GM18498 (cell line): ENCODE measurements around the gene PPOX.

Experiments
- ATAC-seq: cut with Tn5 transposase; IDR thresholded peaks from one replicate; pipeline ENCODE4 v1.9.1; 2021; ENCODE audit warnings: mild to moderate bottlenecking, moderate library complexity; ENCODE audit not compliant: unreplicated experiment

PPOX gene

GRCh38 chr1:161165742-161166668 lies at the start of gene PPOX:
PPOX (plus strand) TSS chr1:161166426; CDS start chr1:161166848, 422 bp downstream.
- ATAC-seq, result peak; percentile 92

DNA sequence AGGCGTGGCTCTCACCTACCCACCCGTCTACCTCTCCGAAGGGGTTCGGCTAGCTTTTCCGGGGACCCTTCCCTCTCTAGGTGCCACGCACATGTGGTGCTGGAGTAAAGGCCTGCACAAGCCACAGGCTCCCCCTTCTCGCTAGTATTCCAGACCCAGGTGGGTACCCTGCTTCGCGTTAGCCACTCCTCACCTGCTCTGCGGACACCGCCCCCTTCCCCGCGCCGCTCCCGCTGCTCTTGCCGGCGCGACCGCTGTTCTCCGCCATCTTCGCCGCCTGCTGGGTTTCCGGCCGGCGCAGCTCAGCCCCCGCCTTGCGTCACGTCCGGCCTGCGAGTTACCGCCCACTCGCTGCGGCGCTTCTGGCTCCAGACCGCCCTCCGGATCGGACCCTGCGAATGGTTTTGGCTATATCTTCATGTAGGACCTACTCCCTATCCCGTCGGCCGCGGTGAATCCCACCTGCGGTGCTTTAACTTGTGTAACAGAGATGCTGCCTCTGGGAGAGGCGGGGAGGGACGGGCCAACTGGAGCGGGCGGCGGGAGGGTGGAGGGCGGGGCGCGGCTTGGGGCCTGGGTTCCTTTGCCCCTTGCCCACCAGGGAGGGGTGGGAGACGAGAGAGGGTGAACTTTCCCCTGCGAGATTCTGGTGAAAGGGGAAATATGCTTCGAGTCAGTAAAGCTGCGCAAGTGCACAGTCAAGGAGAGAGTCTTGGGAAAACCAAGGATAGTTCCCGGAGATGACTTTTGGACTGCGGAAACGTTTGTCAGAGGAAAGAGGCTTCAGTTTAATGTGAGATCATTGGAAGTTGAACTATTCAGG lies 48.3 kb upstream of the PPOX start, which contains the start of the genes NIT1 and PFDN2:
TSS of gene NIT1 (plus strand) at position 347 of the 823 bp plus-strand sequence. CDS start at position 419, 72 bp downstream.
TSS of gene PFDN2 (minus strand) at position 279 of the 823 bp plus-strand sequence. CDS start at position 268, 11 bp downstream.
- peak; percentile 85 for ATAC-seq

- ATAC-seq, result no peak
Measured at GRCh38 chr1:161119092-161119903, 46.9 kb upstream of the PPOX start.

GRCh38 chr1:161121042-161121650 lies 45.1 kb upstream of the PPOX start:
- ATAC-seq, result no peak

- ATAC-seq, result no peak
Measured at GRCh38 chr1:161121834-161122233, 44.4 kb upstream of the PPOX start.

- no peak for ATAC-seq
Measured at GRCh38 chr1:161122967-161123366, 43.3 kb upstream of the PPOX start.

DNA sequence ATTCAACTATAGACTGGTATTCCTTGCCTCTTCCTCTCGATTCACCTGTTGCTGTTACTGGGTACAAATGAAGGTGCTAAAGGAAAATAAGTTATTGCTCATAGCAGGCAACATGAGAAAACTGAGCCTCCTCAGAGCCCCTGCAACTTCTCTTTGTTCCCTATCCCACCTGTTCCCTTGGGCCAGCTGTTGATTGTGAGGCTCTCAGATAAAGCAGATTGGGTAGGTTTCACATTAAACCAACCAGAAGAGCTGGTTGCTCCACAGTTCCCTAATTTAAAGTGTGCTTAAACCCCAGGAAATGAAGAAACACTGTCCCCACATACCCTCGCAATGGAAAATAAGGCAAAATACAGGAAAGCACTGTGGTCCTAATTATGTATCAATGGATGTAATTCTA lies 38.6 kb upstream of the PPOX start:
- ATAC-seq, result no peak

DNA sequence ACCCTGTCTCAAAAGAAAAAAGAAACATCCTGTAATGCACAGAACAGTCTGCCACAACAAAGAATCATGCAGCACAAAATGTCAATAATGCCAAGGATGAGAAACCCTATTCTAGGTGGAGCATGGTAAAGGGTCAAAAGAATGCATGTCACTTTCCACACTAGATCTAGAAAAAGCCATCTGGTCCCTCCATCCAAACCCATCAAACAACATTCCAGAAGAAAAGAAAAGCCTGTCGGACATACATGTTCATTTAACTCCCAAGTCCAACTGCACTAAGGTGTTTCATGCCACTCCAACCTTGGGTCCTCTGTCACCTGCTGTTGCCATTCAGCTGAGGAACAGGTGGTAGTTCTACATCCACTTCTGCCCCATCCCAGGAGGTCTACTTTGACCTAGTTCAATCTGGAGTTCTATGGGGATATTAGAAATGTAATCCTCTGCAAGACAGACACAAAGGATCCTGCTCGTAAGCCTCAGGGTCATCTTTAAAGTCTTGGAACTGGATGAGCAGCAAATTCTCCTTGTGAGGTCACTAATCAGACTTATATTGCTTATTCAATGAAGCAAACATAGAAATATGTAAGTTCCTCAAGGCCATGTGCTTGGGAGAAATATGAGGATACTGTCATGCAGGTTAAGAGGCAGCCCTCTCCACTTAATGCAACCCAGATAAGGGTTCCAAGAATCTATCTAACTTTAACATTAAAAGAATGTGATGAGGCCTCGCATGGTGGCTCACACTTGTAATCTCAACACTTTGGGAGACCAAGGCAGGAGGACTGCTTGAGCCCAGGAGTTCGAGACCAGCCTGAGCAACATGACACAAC lies 37.4 kb upstream of the PPOX start:
- ATAC-seq, result no peak

- ATAC-seq, result no peak
Measured at GRCh38 chr1:161130266-161130665, 36.0 kb upstream of the PPOX start.

DNA sequence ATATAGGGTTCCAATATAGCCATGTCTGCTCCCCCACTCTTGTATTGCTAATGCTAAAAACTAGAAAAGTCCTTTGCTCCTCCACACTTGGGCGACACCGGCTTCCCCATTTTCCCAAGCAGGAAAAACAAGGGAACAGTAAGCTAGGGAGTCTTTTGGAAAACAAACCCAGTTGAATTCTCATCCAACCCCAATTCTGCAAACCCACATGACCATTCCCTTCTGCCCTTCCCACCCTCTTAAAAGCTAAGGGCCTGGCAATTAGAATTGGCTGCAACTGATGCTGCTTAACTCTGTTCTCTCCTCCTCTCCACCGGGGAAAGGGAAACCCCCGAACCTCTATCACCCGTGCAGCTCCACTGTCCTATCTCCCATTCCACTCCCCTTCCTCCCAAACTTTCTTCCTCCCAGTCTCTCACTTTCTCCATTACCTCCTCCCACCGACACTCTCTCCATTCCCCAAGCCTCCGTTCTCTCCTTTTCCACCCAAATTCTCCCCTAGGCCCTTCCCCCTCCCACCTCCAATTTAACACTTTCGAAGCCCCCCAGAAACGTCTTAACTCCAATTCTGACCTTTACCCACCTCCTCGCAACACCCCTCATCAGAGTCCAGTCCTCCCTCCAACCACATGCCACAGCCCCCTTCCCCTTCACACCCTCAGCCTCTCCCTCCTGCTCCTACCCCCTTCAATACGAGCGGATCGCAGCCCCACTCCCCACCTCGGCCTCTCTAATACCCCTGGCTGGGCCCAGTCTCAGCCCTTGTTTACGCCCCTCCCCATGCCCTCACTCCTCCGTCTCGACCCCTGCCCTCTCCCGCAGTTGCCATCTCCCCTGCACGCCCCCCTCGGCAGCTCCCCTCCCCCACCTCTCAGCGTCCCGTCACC lies 34.5 kb upstream of the PPOX start:
- ATAC-seq, result no peak

- ATAC-seq, result peak; percentile 92
Measured at GRCh38 chr1:161132410-161133219, 33.6 kb upstream of the PPOX start, which contains the start of gene DEDD. DEDD (minus strand) TSS chr1:161132667; CDS start chr1:161124462, 8,205 bp downstream.

DNA sequence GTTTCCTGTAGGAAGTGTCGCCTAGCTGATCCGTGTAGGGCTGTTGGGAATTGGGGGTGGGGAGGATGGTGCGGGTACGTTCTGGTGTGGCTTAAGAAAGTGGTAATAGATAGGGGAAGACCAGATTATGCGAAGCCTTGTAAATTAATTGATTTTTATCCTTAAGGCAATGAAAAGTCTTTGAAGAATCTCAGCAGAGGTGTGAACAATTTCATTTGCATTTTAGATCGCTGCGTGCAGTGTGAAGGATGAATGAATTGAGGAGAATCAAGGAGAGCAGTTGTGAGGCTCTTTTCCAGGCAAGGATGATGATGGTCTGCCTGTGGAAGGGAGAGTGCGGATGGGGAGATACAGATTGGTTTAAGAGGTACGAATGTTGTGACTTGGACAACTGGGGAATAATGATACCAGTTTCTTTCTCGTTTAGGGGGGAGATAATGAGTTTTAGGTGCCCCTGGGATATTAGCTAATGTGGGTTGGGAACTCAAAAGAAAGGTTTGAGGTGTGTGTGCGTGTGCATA lies 32.9 kb upstream of the PPOX start:
- ATAC-seq, result no peak

- no peak for ATAC-seq
Measured at GRCh38 chr1:161137881-161138280, 28.3 kb upstream of the PPOX start.

GRCh38 chr1:161138431-161138830 lies 27.8 kb upstream of the PPOX start:
- ATAC-seq, result no peak

- no peak for ATAC-seq
Measured at GRCh38 chr1:161139766-161140165, 26.5 kb upstream of the PPOX start.

DNA sequence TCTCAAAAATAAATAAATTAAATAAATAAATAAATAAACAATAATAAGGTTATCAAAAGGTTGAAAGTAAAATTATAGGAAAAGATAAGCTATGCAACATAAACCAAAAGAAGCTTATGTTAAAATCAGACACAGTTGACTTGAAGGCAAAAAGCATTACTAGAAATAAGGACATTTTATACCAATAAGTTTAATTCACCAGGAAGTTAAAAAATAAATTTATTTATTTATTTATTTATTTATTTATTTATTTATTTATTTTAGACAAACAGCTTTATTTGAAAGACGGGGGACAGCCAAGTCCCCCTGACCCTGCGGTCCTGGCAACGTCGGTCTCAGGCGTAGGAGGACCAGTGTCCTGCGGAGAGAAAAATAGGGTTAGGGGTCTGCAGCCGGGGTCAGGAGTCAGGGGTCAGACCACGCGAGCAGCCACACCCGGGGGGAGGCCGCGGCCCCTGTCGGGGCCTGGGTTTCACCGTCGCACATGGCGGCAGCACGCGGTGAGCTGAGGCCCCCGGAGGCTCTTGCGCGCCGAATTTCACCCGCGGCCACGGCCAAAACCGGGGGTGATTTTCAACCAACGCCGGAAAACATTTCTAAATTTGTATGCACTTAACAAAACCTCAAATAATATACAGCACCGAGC lies 25.3 kb upstream of the PPOX start:
- ATAC-seq, result no peak

- ATAC-seq, result no peak
Measured at GRCh38 chr1:161145832-161146231, 20.4 kb upstream of the PPOX start.
